Activated effector memory CD4-positive, alpha-beta T cell treated with anti-CD3 and anti-CD28 coated beads, Interleukin-2, amount 50 U/mL, for 16 hours (primary cell): ENCODE results near the gene HMGCL.

ENCODE experiments used
- DNase-seq: peaks from one replicate; pipeline ENCODE4 v3.0.0-alpha.2; 2020

HMGCL gene

GRCh38 chr1:23772854-23773242, 52.4 kb downstream of the HMGCL start:
- no peak for DNase-seq

- DNase-seq: peak; percentile 94
Measured at GRCh38 chr1:23772049-23772853, 53.0 kb downstream of the HMGCL start.

- no peak for DNase-seq
Measured at GRCh38 chr1:23768733-23769132, 56.5 kb downstream of the HMGCL start.

GRCh38 chr1:23763041-23763577, 62.1 kb downstream of the HMGCL start:
- DNase-seq: no peak

- no peak for DNase-seq
Measured at GRCh38 chr1:23759277-23759676, 66.0 kb downstream of the HMGCL start.

GRCh38 chr1:23757812-23758211, 67.4 kb downstream of the HMGCL start:
- DNase-seq: no peak

- DNase-seq: no peak
Measured at GRCh38 chr1:23756676-23757075, 68.6 kb downstream of the HMGCL start.

GRCh38 chr1:23752909-23753308, 72.3 kb downstream of the HMGCL start:
- no peak for DNase-seq
